Spleen (tissue), 7 donors: ENCODE data around the gene SPINT3.

ENCODE experiments used
- POLR2A ChIP-seq, 3 donors: fragments of 450-650 bp; IDR thresholded peaks; one replicate each; pipeline ENCODE4 v1.5.1; 2017; ENCODE audit warnings: antibody characterized with exemption in 3 of 3, mild to moderate bottlenecking in 1 of 3
- POLR2AphosphoS5 ChIP-seq, 3 donors: sonication (generic); formaldehyde crosslinking; IDR thresholded peaks; one replicate each; pipeline ENCODE4 v1.5.1; 2017; ENCODE audit warnings: antibody characterized with exemption in 3 of 3
- TF ChIP-seq, protein P1 (sequence below), 11 experiments: fragments of 200-600 bp in 7 of 11; fragments of 450-650 bp in 4 of 11; sonication (generic) in 4 of 11; IDR thresholded peaks in 8 of 11; conservative IDR thresholded peaks in 3 of 11; 1 replicate in 7 of 11; 2 replicates in 4 of 11; pipeline versions ENCODE4 v1.4.0 to v1.8.0; 2016 to 2021; ENCODE audit warnings: antibody characterized with exemption in 11 of 11, inconsistent platforms in 4 of 11, mild to moderate bottlenecking in 1 of 11
- donor health status: DM: no; HTN: no; CAD: no; lungs with moderate emphysema.
- donor health status: DM: no; HTN: no; CAD: no.
- donor health status: DM: no; HTN: no; CAD: no.

DNA sequence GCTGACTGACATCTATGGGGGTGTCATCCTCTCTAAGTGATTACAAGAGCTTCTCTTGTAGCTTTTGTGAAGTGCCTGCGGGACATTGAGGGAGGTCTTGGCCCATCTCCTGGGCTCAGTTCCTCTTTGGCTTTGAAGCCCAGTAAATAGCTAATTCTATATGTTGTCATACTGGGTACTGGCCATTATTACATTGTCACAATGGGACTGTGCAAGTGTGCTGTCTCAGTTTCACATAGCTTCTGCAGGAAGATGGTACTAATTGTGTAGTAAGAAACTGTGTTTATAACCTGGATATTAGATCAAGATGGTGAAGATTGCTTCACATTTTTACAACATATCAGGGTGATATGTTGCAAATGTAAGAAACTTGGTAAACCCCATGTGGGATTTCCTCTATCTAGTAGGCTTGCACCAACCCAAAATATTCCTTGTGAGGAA, 19.9 kb downstream of the SPINT3 start:
- TF ChIP-seq POLR2AphosphoS5 (IDR thresholded peaks at IDR 0.05) = no peak
- TF ChIP-seq, protein P1, sequence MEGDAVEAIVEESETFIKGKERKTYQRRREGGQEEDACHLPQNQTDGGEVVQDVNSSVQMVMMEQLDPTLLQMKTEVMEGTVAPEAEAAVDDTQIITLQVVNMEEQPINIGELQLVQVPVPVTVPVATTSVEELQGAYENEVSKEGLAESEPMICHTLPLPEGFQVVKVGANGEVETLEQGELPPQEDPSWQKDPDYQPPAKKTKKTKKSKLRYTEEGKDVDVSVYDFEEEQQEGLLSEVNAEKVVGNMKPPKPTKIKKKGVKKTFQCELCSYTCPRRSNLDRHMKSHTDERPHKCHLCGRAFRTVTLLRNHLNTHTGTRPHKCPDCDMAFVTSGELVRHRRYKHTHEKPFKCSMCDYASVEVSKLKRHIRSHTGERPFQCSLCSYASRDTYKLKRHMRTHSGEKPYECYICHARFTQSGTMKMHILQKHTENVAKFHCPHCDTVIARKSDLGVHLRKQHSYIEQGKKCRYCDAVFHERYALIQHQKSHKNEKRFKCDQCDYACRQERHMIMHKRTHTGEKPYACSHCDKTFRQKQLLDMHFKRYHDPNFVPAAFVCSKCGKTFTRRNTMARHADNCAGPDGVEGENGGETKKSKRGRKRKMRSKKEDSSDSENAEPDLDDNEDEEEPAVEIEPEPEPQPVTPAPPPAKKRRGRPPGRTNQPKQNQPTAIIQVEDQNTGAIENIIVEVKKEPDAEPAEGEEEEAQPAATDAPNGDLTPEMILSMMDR (IDR thresholded peaks at IDR 0.05 in 8 of 11, conservative IDR thresholded peaks at IDR 0.05 in 3 of 11) = no peak
- TF ChIP-seq POLR2A (IDR thresholded peaks at IDR 0.05) = no peak
